Neural cell (in vitro differentiated cells): ENCODE results near the gene ENPP1.

ENCODE experiments used
- CTCF ChIP-seq: fragments of 450-650 bp; IDR thresholded peaks from 2 replicates; pipeline ENCODE4 v1.5.1; 2014; ENCODE audit warnings: antibody characterized with exemption, mild to moderate bottlenecking, moderate library complexity; ENCODE audit not compliant: poor library complexity, severe bottlenecking
- EP300 ChIP-seq: fragments of 450-650 bp; conservative IDR thresholded peaks from 2 replicates; pipeline ENCODE4 v1.6.1; 2014; ENCODE audit warnings: antibody characterized with exemption, mild to moderate bottlenecking, moderate library complexity; ENCODE audit not compliant: poor library complexity, severe bottlenecking
- EZH2 ChIP-seq: fragments of 200-600, 300-800 bp; shearing (Covaris generic), sonication (generic); IDR thresholded peaks from 2 replicates; pipeline ENCODE4 v1.6.1; 2014; ENCODE audit warnings: antibody characterized with exemption, low read length, borderline replicate concordance, mild to moderate bottlenecking; ENCODE audit not compliant: insufficient read depth, poor library complexity, severe bottlenecking
- MXI1 ChIP-seq: fragments of 450-650 bp; conservative IDR thresholded peaks from 2 replicates; pipeline ENCODE4 v1.6.1; 2014; ENCODE audit warnings: antibody characterized with exemption, mild to moderate bottlenecking; ENCODE audit not compliant: poor library complexity, severe bottlenecking
- POLR2AphosphoS5 ChIP-seq: IDR thresholded peaks from 2 replicates; pipeline ENCODE4 v1.6.1; 2012
- RAD21 ChIP-seq: fragments of 450-650 bp; conservative IDR thresholded peaks from 2 replicates; pipeline ENCODE4 v1.6.1; 2014; ENCODE audit warnings: antibody characterized with exemption, mild to moderate bottlenecking, moderate library complexity
- REST ChIP-seq: IDR thresholded peaks from 2 replicates; pipeline ENCODE4 v1.6.1; 2012; ENCODE audit warnings: borderline replicate concordance
- TAF1 ChIP-seq: IDR thresholded peaks from 2 replicates; pipeline ENCODE4 v1.6.1; 2012; ENCODE audit warnings: low read depth

- TF ChIP-seq CTCF (no peak), RAD21 (no peak), EP300 (no peak), REST (no peak), EZH2 (no peak), TAF1 (no peak), POLR2AphosphoS5 (no peak), MXI1 (no peak)
Measured at GRCh38 chr6:131778169-131778568, 29.7 kb upstream of the ENPP1 start.
